Stimulated activated CD8-positive, alpha-beta memory T cell treated with anti-CD3 and anti-CD28 coated beads, Interleukin-15, amount 100 ng/mL, for 48 hours (primary cell): ENCODE results near the gene GABBR2.

ENCODE experiments used
- DNase-seq, 2 donors: peaks; one replicate each; pipeline ENCODE4 v3.0.0-alpha.2; 2020; ENCODE audit warnings: low read depth in 2 of 2

The GABBR2 gene

DNA sequence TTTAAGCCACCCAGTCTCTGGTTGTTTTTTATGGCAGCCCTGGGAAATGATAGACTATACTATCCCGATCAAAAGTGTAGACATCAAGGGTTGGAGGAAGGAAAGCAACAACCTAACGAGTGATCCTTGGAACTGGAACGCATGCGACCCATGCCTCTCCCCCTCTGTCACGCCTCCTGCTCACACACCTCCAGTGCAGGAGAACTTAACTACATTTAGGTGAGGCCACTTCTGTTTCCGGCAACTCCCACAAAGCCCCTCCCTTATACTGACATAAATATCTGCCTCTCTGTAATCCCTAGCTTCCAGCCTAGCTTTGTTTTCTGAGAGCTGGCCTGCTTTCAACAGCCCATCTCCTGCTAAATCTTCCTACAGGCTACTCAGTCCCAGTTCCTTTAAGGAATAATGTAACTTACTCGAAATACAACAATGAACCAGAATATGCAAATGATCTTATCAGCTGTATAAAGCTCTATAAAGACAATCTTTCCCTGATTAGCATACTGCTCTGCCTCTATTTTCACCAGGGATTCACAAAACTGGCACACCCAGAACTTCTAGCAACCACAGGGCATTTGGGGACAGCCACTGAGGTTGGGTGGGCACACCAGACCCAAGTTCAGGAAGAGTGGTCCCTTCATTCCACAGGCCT, 73.9 kb downstream of the GABBR2 start:
- DNase-seq, result no peak

GRCh38 chr9:98632839-98633238, 75.9 kb downstream of the GABBR2 start:
- DNase-seq, result no peak

- DNase-seq, result no peak
Observed at GRCh38 chr9:98627296-98627695, 81.4 kb downstream of the GABBR2 start.

DNA sequence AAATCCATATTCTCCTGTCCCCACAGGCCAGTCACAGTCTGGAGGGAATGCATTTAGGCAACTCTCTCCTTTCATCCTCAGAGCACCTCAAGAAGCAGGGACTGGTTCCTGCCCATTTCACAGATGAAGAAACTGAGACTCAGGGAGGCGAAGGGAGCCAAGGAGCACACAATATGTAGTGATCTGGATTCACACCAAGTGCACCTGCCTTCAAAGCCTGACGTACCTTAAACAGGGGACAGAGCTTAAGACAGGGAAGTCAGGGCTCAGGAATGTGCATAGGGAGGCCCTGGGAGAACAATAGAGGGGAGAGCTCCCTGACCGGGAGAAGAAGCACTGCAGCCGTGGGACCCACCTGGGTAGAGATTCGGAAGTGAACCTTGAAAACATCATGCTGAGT, 83.0 kb downstream of the GABBR2 start:
- DNase-seq, result no peak

DNA sequence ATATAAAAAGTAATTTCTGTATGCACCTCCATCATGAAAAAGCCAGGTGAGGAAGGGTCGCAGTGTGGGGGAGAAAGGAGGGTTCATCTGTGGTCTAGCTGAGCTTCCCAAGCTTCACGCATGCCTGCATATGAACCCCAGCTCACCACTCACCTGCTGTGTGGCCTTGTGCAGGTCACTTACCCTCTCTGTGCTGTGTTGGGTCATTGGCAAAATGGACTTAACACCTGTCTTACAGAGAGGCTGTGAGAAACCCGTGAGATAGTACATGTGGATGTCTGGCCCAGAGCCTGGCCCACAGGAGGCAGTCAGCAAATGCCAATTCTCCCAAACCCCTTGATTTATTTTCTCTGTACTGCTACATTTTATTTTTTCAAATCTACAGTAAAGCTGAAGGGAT, 88.9 kb downstream of the GABBR2 start:
- DNase-seq, result no peak

DNA sequence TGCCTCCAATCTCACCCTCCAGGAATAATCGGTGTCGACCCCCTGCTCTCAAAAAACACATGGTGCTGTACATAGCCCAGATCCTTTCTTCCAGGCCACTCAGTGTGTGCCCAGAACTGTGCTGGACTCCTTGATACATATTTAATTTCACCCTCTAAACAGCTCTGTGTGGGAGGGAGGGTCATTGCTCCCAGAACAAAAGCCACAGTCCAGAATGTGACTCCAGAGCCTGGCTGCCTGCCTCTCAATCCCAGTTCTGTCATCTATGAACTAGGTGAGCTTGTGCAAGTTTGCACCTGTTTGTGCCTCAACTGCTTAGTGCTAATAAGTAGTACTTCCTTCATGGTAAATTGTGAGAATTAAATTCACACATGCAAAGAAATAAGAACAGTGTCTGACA, 93.1 kb downstream of the GABBR2 start:
- no peak for DNase-seq

GRCh38 chr9:98614941-98615340, 93.8 kb downstream of the GABBR2 start:
- DNase-seq, result no peak

- no peak for DNase-seq
Observed at GRCh38 chr9:98612061-98612752, 96.5 kb downstream of the GABBR2 start.

- DNase-seq, result no peak
Observed at GRCh38 chr9:98611319-98611718, 97.4 kb downstream of the GABBR2 start.

GRCh38 chr9:98610711-98611110, 98.0 kb downstream of the GABBR2 start:
- DNase-seq, result no peak

DNA sequence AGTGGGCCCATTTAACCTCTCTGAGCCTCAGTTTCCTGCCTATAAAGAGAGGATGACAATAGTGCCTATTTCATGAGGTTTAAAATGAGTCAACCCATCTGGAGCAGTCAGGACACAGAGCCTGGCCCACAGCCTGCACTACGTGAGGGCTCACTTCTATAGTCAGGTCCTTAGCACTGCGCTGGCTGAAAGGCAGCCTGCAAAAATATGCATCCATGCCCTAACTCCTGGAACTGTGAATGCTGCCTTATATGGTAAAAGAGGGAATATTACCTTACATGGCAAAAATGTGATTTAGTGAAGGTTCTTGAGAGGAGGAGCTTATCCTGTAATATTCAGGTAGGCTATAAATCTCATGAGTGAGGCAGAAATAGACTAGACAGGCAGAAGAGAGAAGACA, 98.5 kb downstream of the GABBR2 start:
- no peak for DNase-seq

DNA sequence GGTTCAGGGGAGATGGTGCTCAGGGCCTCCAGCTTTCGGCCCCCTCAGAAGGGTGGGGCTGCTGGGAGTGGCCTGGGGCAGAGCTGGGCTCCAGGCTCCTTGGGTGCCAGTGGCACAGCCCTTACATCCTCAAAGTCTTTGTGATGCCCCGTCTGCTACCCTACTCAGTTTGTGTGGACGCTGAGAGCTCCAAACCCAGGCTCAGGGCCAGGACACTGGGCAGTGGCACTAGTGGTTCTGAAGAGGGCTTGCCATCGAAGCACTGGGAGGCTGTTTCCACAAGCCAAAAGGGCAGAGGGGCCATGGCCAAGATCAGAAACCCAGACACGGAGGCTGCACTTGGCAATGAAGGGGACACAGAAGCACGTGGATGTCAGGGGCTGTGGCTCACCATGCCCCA, 99.1 kb downstream of the GABBR2 start:
- DNase-seq, result no peak

DNA sequence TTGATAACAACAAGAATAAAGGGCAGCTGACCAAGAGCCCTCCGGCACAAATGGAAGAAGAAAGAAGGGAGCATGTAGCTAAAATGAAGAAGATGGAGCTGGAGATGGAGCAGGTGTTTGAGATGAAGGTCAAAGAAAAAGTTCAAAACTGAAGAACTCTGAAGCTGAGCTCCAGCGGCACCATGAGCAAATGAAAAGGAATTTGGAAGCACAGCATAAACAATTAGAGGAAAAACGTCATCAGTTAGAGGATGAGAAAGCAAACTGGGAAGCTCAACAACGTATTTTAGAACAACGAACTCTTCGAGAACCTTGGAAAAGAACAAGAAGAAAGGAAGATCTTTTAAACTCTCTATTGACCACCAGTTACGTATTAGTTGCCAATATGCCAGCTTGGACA, 100.9 kb downstream of the GABBR2 start:
- no peak for DNase-seq

- no peak for DNase-seq
Observed at GRCh38 chr9:98607152-98607551, 101.6 kb downstream of the GABBR2 start.

- DNase-seq, result no peak
Observed at GRCh38 chr9:98606730-98607129, 102.0 kb downstream of the GABBR2 start.

DNA sequence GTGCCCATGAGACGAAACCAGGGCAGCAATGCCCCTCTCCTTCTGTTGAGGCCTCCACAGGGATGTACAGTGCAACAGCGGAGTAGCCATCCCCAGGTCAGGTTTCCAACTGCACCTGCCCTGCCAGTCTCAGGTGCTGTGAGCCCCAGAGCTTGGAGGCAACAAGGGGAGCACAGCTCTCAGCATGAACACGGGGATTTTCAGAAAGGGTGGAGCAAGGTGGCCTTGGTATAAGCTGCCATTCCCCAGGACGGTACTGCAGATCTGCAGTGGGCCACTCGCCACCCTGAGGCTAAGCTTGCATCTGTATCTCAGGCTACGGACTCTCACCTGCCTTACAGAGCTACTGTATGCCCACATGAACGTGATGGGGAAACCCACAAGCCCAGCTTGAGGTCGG, 103.6 kb downstream of the GABBR2 start:
- DNase-seq, result no peak

GRCh38 chr9:98603821-98604383, 104.8 kb downstream of the GABBR2 start:
- no peak for DNase-seq

- DNase-seq, result no peak
Observed at GRCh38 chr9:98602839-98603500, 105.8 kb downstream of the GABBR2 start.

GRCh38 chr9:98600631-98601030, 108.1 kb downstream of the GABBR2 start:
- no peak for DNase-seq

- no peak for DNase-seq
Observed at GRCh38 chr9:98599566-98600216, 109.0 kb downstream of the GABBR2 start.

GRCh38 chr9:98598861-98599260, 109.9 kb downstream of the GABBR2 start:
- no peak for DNase-seq

DNA sequence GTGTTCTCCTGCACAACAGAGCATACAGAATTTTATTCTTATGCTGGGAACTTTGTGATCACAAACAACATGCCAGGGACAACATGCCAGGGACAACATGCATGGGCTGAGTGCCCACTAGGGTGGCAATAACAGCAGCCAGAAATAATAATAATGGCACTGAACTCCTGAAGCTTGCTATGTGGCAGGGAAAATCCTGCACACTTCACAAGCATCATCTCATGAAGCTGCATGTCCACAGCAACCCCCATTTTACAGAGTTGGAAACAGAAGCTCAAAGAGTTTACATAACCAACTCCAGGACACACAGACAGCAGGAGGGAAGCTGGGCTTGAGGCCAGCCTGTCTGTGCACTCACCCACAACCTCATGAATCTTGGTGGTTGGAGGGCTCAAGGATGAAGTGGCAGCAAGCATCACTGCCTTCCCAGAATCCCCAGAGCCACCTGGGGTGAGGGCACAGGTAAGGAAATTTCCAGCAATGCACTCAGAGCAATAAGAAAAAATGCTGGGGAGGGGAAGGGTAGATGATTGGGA, 111.4 kb downstream of the GABBR2 start:
- no peak for DNase-seq
